GM18870 (cell line): ENCODE data around the gene FAM200B.

Experiments used
- ATAC-seq: cut with Tn5 transposase; IDR thresholded peaks from one replicate; pipeline ENCODE4 v1.9.1; 2021; ENCODE audit warnings: moderate library complexity; ENCODE audit not compliant: unreplicated experiment

FAM200B gene

GRCh38 chr4:15695240-15695699 is 13.6 kb downstream of the FAM200B start:
- no peak for ATAC-seq

DNA sequence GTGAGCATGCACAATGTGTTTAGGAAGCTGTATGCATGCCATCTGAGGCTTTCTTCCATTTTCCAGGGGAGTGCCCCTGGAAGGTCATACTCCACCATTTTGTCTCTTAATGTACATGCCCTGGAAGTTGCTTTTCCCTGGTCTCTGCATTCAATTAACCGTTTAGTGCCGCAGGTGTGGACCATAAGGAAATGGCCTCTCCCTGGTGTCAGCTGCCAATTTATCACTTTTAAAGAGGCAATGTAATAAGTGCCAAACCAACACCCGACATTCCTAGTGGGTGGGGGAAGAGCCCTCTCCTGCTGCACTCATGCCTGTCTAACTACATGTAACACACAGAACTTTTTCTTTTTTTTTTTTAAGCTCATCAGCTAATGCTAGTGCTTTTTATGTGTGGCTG is 14.1 kb downstream of the FAM200B start:
- no peak for ATAC-seq

DNA sequence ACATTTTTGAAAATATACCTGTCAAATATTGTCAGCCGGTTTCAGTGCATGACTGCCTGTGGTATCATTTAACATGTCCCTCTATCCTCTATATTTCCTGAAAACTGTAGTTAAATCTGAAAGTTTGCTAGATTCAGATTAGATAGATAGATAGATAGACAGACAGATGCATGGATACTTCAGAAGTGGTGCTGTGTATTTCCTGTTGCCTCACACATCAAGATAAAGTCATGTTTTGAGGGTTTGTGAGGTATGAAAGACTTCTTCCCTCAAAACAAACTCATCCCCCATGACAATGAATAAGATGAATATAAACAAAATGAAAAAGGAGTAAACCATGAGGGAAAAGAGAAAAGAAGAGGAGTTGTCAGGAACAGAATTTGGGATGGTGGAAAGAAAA is 15.2 kb downstream of the FAM200B start:
- ATAC-seq, result no peak

GRCh38 chr4:15702941-15703403 is 21.3 kb downstream of the FAM200B start, which contains the start of gene BST1:
TSS of gene BST1 (plus strand) at chr4:15703065. CDS start at chr4:15703145, 80 bp downstream.
- no peak for ATAC-seq

DNA sequence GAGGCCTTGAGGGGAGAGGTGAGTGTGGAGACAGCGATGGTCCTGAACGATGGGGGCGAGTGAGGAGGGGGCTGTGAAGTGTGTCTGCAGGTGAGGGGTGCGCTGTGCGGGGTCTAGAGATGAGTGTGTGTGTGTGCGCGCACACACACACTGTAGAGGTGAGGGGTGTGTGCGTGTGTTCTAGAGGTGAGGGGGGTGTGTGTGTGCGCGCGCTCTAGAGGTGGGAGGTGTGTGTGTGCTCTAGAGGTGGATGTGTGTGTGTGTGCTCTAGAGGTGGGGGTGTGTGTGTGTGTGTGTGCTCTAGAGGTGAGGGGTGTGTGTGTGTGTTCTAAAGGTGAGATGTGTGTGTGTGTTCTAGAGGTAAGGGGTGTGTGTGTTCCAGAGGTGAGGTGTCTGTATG is 21.8 kb downstream of the FAM200B start:
- no peak for ATAC-seq

DNA sequence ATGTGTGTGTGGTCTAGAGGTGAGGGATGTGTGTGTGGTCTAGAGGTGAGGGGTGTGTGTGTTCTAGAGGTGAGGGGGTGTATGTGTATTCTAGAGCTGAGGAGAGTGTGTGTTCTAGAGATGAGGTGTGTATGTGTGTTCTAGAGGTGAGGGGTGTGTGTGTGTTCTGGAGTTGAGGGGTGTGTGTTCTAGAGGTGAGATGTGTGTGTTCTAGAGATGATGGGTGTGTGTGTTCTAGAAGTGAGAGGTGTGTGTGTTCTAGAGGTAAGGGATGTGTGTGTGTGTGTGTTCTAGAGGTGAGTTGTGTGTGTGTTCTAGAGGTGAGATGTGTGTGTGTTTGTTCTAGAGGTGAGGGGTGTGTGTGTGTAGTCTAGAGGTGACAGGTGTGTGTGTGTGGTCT is 22.5 kb downstream of the FAM200B start:
- no peak for ATAC-seq

DNA sequence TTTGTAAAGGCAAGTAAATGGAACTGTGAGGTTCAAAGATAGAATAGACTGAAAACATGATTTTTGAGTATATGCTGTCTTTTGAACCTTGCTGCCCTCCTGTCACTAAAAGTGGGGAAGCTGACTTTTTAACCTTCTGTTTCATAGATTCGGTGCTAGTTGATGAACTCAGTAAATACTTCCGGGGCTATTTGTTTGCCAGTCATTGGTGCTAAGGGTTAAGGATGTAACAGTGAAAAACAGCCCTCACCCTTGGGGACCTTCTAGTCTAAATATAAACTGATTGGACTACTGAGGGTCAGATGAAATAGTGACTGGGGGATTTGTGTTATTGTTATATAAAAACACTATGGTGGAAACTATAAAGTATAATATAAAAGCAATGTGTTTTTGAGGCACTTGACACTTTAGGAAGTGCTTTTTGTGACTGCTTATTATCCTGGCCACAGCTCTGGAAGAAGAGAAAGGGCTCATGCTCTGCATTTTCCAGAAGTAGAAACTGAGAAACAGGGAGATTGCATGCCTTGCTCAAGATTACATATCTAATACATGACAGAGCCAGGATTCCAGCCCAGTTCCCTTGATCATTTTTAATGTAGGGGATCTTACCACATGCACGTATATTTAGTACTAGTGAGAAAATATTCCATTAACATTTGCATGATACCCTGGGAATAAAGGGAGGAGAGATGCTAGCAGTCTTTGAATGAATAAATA is 25.2 kb downstream of the FAM200B start:
- no peak for ATAC-seq

- ATAC-seq, result no peak
Observed at GRCh38 chr4:15707363-15707715, 25.7 kb downstream of the FAM200B start.

- no peak for ATAC-seq
Observed at GRCh38 chr4:15711762-15712161, 30.1 kb downstream of the FAM200B start.

DNA sequence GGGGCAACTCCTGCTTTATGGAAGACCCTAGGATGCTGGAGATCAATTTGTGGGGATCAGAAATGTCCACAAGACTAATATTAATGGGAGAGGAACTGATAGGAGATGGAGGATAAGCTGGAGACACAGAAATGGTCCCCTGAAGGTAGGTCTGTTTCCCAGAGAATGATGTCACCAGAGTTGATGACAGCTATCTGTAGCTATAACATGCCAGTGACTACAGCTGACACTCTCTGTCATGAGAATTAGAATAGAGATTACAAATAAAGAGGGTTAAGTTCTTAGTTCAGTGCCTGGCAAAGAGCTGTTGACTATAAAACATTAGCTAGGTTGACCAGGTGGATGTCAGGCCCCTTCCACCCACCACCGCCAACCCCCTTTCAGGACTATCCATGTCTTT is 30.6 kb downstream of the FAM200B start:
- ATAC-seq, result no peak

GRCh38 chr4:15714141-15714540 is 32.5 kb downstream of the FAM200B start:
- ATAC-seq, result no peak

DNA sequence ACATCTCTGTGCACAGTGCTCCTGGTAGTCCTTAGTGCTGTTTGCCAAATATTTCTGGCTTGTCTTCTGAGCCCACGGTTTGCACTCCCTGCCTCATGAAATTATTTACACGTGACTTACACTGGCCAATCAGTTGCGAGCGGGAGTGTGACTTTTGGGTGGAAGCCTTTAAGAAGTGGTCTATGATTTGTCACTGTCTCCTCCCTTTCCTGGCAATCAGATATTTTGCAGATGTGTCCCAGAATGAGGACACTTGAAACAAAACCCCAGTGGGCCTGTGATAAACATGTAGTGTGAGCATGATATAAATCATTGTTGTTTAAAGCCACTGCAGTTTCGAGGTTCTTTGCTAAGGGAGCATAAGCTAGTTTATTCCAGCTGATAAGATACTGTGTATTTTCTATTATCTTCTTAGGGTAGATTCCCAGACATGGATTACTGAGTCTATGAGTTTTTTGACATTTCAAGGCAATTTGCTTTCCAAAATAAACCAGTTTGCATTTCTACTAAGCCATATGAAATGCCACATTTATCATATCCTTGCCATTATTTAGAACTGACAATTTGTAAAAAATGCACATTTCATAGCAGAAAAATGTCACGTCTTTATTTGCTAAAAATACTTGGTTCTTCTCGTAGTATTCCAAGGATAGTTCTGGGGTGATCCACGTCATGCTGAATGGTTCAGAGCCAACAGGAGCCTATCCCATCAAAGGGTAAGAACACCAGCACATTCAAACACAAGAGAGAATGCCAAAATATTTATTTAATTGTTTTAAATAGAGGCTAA is 33.2 kb downstream of the FAM200B start:
- no peak for ATAC-seq

- ATAC-seq, result no peak
Observed at GRCh38 chr4:15716115-15716514, 34.5 kb downstream of the FAM200B start.

DNA sequence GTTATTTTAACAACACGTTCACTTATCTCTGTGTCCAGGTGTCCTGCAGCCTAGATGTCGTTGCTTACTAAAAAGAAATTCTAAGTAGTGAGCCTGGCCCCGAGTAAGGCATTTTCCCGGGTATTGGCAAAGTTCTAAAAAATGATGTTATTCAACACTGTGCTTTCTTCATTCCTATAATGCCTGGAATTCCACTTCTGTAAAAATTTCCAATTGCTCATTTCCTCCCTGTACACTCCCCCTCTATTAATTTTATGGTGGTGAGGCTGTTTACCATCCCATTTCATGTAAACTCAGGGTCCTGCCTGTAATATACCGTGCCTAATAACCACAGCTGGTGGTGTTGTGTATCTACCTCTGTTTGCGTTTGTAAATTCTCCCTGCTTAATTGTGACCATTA is 35.5 kb downstream of the FAM200B start:
- ATAC-seq, result no peak

DNA sequence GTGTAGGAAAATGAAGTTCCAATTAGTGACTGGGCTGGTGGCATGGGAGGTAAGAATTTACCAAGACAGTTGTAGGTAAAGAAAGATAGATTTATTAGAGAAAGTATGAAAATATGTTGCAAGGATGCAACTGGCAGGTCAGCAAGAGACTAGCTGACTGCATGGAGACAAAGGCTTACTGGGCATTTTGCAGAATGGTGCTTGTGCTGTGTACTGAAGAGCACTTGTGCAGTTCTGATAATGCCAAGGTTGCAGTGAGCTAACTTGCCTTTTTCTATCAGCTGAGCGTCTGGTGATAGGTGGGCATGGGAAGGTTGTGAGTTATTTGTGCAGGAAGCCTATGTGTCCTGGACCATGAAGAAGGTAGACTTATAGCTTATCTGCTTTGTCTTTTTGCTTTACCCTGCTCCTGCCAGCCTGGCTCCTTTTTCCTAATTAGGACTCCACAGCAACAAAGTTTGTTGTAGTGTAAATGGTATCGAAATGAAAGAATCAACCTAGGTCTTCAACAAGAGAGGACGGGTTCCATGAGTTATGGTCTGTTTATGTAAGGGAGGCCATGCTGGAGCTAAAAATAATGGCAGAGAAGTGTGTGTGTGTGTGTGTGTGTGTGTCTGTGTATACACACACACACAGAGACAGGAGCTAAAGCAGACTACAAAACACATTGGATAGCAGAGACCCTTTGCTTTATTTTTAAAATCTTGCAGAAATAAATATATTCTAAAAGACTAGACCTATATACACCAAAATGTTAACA is 36.2 kb downstream of the FAM200B start:
- no peak for ATAC-seq

DNA sequence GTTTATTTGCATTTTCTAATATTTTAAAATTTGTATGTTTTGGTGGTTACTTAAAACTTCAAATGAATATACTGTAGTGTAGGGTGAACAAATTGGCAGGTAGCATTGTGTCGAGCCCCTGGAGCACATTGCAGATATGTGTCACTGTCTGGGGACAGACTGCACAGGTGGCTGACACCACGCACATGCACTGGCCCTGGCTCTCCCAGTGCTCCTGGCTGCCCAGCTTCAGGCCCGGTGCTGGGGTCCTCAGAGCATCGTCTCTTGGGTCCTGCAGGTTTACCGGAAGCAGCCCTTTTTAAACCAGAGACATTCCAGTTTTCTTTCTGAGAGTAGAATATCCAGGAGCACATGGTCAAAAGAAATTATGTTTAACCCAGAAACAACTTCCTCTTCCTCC is 36.8 kb downstream of the FAM200B start:
- no peak for ATAC-seq

GRCh38 chr4:15718959-15719358 is 37.3 kb downstream of the FAM200B start:
- no peak for ATAC-seq

DNA sequence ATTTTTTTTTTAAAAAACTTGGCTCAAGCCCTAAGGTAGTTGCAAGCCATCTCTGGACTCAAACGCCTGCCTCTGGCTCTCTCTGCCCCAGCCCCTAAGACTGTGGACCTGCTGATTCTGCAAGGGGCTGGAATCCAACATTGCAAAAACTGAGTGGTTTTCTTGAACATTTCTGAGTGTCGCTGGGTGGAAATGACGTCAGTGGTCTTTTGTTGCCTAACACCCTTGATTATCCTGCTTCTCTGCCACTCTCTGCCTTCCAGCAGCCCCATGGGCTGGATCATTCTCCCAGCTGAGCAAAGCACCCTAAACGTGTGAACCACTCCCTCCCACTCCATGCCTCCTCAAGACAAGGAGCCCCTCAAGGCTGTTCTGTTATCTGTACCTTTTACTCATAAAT is 37.9 kb downstream of the FAM200B start:
- no peak for ATAC-seq

DNA sequence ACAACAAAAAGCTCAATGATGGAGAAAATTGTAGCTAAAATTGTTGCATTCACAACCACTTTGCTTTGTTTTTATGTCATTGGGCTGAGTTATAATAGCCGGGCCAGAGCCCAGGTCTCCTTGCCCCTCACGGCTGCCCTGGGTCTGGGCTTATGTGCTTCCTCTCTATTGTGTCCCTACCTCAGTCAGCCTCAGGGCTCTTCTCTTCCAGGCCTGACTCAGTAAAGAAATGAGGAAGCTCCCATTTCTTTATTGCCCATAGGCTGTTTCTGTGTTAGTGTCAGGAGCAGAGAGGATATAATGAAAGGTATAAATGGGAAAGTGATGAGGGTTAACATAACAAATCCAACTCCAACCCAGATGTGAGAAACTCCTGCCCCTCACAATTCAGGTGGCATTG is 39.2 kb downstream of the FAM200B start:
- no peak for ATAC-seq

DNA sequence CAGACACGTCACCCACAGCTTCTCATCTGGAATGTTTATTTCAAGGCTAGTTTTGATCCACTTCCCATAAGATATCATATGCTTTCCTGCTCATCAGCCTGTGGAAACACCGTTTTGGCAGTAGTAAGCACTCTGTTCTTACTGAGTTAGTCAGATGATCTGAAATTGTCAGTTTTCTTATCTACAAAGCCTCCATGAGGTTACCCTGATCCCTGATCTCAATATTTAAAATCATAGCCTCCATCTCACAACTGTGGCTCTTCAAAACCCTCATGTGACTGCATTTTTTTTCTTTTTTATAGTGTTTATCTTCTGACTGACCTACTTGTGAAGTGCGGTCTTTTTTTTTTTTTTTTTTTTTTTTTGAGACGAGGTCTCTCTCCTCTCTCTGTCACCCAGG is 44.0 kb downstream of the FAM200B start:
- ATAC-seq, result no peak

DNA sequence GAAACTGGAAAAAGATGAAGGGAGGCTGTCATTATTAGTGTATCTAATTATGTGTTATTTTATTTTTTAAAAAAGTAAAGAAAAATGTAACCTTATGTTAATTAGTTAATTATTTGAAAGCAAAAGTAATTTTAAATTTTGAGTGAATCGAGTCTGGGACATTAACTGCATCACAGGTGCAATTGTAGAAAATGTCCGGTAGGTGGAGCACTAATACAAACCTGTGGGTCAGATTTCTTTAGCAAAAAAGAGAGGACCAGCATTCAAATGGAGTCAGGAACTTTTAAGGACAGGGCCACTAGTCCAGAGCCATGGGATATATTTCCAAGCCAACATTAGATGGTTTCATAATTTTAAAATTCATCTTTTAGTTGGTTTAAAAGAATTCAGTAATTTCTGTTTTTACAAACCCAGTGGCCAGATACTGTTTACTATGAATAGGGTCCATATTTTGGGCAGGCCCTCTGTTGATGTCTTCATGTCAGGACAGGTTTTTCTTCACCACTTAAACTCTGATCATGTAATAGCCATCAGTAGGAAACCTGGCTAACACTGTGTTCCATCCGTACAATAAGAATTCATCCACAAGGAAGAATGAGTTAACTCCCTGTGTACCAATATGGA is 48.4 kb downstream of the FAM200B start:
- peak; percentile 61 for ATAC-seq
